HL-60 (cell line): ENCODE data around the gene CALHM5.

ENCODE experiments used
- DNase-seq, 2 experiments: peaks; one replicate each; pipeline ENCODE4 v3.0.0-alpha.2; 2010 to 2020; ENCODE audit warnings: low read depth in 1 of 2, low spot score in 1 of 2
- H3K27ac ChIP-seq: fragments of 250-450 bp; sonication (Bioruptor Pico); replicated peaks from 2 replicates; pipeline ENCODE4 v1.5.1; 2020; ENCODE audit warnings: mild to moderate bottlenecking, moderate library complexity
- H3K27me3 ChIP-seq: fragments of 250-450 bp; sonication (Bioruptor Pico); 2 replicates; pipeline ENCODE4 v1.5.1; 2021; ENCODE audit warnings: mild to moderate bottlenecking, moderate library complexity; ENCODE audit not compliant: insufficient read depth, poor library complexity, severe bottlenecking
- H3K4me3 ChIP-seq: replicated peaks from 2 replicates; pipeline ENCODE4 v1.5.1; 2011; ENCODE audit warnings: mild to moderate bottlenecking, control low read depth, low read length; ENCODE audit not compliant: insufficient read depth
- GABPA ChIP-seq: IDR thresholded peaks from 2 replicates; pipeline ENCODE4 v1.6.1; 2012; ENCODE audit warnings: low read depth
- POLR2AphosphoS5 ChIP-seq: IDR thresholded peaks from 2 replicates; pipeline ENCODE4 v1.6.1; 2012; ENCODE audit warnings: low read depth
- SPI1 ChIP-seq: IDR thresholded peaks from 2 replicates; pipeline ENCODE4 v1.6.1; 2012; ENCODE audit warnings: low read depth, mild to moderate bottlenecking, borderline replicate concordance
- TF ChIP-seq, protein P1 (sequence below): IDR thresholded peaks from 2 replicates; pipeline ENCODE4 v1.6.1; 2012; ENCODE audit warnings: low read depth; ENCODE audit not compliant: insufficient replicate concordance
- TF ChIP-seq, protein P2 (sequence below): IDR thresholded peaks from one replicate; pipeline ENCODE4 v1.5.1; 2011; ENCODE audit warnings: low read length, control low read depth, inconsistent platforms; ENCODE audit not compliant: insufficient read depth

Gene CALHM5

DNA sequence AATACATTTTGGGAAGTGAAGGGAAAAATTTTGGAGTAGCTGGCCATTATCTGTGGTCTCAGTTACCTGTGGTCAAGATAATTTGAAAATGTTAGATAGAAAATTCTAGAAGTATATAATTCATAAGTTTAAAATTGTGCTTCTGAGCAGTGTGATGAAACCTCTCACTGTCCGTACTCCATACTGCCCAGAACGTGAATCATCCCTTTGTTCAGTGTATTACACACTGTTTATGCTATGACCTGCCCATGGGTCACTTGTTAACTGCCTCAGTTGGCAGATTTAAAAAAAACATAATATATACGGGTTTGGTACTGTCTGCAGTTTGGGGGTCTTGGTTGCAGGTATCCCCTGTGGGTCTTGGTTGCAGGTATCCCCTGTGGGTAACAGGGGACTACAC, 4.1 kb upstream of the CALHM5 start:
- no peak for DNase-seq
- TF ChIP-seq, protein P1, sequence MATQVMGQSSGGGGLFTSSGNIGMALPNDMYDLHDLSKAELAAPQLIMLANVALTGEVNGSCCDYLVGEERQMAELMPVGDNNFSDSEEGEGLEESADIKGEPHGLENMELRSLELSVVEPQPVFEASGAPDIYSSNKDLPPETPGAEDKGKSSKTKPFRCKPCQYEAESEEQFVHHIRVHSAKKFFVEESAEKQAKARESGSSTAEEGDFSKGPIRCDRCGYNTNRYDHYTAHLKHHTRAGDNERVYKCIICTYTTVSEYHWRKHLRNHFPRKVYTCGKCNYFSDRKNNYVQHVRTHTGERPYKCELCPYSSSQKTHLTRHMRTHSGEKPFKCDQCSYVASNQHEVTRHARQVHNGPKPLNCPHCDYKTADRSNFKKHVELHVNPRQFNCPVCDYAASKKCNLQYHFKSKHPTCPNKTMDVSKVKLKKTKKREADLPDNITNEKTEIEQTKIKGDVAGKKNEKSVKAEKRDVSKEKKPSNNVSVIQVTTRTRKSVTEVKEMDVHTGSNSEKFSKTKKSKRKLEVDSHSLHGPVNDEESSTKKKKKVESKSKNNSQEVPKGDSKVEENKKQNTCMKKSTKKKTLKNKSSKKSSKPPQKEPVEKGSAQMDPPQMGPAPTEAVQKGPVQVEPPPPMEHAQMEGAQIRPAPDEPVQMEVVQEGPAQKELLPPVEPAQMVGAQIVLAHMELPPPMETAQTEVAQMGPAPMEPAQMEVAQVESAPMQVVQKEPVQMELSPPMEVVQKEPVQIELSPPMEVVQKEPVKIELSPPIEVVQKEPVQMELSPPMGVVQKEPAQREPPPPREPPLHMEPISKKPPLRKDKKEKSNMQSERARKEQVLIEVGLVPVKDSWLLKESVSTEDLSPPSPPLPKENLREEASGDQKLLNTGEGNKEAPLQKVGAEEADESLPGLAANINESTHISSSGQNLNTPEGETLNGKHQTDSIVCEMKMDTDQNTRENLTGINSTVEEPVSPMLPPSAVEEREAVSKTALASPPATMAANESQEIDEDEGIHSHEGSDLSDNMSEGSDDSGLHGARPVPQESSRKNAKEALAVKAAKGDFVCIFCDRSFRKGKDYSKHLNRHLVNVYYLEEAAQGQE, result no peak
- TF ChIP-seq POLR2AphosphoS5 (no peak), SPI1 (no peak), GABPA (no peak)
- TF ChIP-seq, protein P2, sequence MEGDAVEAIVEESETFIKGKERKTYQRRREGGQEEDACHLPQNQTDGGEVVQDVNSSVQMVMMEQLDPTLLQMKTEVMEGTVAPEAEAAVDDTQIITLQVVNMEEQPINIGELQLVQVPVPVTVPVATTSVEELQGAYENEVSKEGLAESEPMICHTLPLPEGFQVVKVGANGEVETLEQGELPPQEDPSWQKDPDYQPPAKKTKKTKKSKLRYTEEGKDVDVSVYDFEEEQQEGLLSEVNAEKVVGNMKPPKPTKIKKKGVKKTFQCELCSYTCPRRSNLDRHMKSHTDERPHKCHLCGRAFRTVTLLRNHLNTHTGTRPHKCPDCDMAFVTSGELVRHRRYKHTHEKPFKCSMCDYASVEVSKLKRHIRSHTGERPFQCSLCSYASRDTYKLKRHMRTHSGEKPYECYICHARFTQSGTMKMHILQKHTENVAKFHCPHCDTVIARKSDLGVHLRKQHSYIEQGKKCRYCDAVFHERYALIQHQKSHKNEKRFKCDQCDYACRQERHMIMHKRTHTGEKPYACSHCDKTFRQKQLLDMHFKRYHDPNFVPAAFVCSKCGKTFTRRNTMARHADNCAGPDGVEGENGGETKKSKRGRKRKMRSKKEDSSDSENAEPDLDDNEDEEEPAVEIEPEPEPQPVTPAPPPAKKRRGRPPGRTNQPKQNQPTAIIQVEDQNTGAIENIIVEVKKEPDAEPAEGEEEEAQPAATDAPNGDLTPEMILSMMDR, result no peak
- Histone ChIP-seq H3K27ac (no peak overlapping the region), H3K4me3 (no peak overlapping the region), H3K27me3 (no peaks in the 10 kb centered on the region)

DNA sequence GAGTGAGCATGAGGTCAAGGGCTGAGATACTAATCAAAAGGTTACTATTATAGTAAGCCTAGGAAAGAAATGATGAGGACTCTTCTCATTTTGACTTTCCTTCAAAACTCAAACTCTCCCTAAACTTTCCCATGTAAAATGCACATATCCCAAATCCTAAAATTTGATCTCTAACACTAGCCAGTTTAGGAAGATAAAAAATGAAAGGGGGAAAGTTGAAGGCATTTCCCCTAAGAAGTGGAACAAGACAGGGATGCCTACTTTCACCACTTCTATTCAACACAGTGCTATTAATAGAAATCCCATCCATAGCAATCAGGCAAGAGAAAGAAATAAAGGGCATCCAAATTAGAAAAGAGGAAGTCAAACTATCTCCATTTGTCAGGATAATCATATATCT, 2.9 kb upstream of the CALHM5 start:
- Histone ChIP-seq H3K27me3 (no peaks in the 10 kb centered on the region), H3K27ac (no peak overlapping the region)

DNA sequence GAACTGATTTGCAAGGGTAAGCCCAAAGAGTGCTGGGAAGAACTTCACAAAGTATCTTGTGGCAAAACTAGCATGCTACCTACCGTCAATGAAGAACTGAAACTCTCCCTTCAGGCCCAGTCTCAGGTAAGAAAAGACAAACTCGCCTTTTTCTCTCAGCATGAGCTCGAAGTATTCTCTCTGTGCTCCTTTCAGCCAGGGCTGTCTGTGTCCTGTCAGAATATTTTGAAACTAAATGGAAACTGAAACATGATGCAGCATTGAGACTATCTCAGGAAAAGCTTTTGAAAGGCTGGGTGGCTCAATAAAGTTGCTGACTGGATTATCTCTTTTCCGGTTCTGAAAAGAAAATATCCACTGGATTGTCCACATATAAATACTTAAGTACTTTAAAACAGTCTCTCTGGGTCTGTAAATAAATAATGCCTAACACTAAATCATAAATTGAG, 696 bp downstream of the CALHM5 start:
- H3K27me3 ChIP-seq, result no peaks in the 10 kb centered on the region
- DNase-seq, result no peak
- TF ChIP-seq GABPA (no peak), POLR2AphosphoS5 (no peak), SPI1 (no peak)
- TF ChIP-seq, protein P2, result no peak
- TF ChIP-seq, protein P1, result no peak
- H3K4me3 ChIP-seq, result no peak overlapping the region
- H3K27ac ChIP-seq, result no peak overlapping the region

More for the DNA sequence above, 2.9 kb upstream of the CALHM5 start:
- TF ChIP-seq, protein P1, result no peak
- TF ChIP-seq SPI1, result peak; percentile 59; the same call in 1 of the 2 replicates
- no peak for DNase-seq
- H3K4me3 ChIP-seq, result no peak overlapping the region

DNA sequence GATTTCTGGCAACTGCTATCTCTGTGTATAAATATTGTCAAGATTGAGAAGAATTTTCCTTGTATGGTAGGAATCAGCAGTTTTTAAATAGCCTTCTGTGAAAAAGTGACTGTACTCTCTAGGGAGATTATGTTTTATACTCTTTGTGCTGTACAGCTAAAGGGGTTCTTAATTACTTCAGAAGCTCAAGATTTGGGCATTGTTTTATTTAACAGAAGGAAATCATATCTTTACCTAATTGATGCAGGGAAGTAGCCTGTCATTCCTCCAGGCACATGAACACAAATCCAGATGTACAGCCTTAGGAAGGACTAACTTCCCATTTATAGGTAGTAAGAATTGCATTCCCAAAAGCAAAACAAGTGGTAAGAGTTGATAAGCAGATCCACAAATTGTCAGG, 1.3 kb downstream of the CALHM5 start:
- Histone ChIP-seq H3K4me3 (no peak overlapping the region), H3K27ac (no peak overlapping the region), H3K27me3 (no peaks in the 10 kb centered on the region)
- TF ChIP-seq, protein P1, result no peak
- TF ChIP-seq POLR2AphosphoS5 (no peak), SPI1 (no peak), GABPA (no peak)
- TF ChIP-seq, protein P2, result no peak
- DNase-seq, result no peak
